ENCODE results near the gene WDR3.

The WDR3 gene

DNA sequence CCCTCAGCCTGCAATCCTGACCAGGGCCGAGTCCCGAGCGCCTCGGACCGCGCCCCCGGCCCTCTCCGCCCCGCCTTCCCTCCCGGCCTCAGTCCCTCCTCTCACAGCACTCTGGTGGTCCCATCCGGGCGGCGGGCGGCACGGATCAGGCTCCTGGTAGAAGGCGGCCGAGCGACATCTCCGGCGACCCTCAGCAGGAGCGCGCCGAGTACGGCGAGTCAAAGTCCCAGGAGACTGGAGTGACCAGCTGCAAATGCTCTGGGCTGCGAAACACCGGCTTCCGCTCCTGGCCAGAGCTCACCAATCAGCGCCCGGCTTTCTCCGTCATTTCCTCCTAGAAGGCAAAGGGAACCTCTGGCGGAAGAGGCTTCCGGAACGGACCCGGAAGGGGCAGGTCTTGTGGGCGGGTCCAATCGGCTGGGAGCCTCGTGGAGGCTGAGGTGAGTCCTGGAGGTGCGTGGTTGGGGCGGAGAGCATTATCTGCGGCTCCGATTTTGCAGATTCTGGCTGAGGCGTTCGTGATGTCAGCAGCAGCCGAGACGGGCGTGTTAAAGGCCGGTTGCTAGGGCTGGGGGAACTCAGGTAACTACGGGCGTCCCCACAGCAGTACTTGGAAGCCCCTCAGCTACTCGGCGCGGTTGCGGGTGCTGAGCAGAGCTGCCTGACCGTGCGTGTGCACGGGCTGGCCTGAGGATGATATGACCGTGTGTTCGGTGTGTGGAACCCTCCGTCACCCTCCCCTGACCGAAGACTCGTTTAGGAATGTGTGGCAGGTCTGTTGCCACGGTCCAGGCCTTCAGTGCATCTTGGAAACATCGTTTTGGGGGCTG lies at the start of gene WDR3, which contains the start of gene GDAP2:
Gene WDR3, plus strand, starts transcription at position 397 of the 830 bp plus-strand sequence. CDS start 3,581 bp downstream, outside the sequence.
Gene GDAP2, minus strand, starts transcription at position 279 of the 830 bp plus-strand sequence. CDS start 9,264 bp downstream, outside the sequence.
- TF ChIP-seq, protein P1, sequence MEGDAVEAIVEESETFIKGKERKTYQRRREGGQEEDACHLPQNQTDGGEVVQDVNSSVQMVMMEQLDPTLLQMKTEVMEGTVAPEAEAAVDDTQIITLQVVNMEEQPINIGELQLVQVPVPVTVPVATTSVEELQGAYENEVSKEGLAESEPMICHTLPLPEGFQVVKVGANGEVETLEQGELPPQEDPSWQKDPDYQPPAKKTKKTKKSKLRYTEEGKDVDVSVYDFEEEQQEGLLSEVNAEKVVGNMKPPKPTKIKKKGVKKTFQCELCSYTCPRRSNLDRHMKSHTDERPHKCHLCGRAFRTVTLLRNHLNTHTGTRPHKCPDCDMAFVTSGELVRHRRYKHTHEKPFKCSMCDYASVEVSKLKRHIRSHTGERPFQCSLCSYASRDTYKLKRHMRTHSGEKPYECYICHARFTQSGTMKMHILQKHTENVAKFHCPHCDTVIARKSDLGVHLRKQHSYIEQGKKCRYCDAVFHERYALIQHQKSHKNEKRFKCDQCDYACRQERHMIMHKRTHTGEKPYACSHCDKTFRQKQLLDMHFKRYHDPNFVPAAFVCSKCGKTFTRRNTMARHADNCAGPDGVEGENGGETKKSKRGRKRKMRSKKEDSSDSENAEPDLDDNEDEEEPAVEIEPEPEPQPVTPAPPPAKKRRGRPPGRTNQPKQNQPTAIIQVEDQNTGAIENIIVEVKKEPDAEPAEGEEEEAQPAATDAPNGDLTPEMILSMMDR (conservative IDR thresholded peaks at IDR 0.05; ENCODE audit: low read depth, low read length) = no peak
- DNase-seq (ENCODE audit: low read depth) = peak; percentile 86
- peak within 1 kb of the TSS; percentile 97 for H3K4me3 ChIP-seq (ENCODE audit: low read length)

DNA sequence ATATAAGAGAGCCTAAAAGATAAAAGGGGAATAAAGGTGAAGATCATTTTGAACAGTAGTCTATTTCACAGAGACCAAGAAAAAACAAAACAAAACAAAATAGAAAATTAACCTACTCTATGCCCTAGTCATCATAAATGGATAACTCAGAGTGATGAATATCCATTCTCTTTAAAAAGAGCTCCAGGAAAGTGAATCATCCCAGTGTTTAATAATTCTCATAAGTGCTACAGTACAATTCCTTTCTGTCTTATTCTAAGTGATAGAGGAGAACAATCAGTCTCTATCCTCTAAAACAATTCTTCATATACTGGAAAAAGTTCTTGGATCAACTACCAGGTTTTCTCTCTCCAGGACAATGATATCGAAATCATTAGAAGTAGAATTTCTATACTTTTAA lies 45.9 kb upstream of the WDR3 start:
- H3K4me3 ChIP-seq (ENCODE audit: low read length) = no peak overlapping the region
- no peak for DNase-seq (ENCODE audit: low read depth)
- TF ChIP-seq, protein P1 (conservative IDR thresholded peaks at IDR 0.05; ENCODE audit: low read depth, low read length) = no peak

DNA sequence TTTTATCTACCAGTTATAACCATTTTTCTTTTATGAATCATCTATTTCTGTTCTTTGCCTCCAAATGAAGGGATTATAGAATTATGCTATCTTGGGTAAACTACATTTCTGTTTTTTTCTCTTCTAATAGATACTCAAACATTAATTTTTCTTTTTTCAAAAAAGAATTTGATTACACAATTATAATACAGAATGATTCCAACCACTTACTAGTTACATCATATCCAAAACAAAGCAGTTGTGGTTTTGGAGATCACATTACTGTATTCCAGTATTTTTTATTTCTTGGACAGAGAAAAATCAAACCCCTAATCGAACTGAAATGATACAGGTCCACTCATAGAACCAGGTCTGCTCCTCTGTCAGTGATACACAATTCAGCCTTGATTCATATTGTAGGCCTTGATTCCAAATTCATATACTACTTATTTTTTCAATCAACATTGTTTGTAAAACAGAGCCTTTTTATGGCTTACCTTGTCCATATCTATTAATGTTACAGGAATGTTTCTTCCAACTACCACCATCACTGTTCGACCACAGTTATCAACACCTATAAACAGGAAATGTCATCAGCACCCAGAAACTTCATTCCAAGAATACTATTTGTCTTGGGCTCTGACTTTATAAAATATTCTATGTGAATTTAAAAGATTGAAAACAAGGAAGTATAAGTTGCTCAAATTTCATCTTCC lies 43.3 kb upstream of the WDR3 start:
- no peak for DNase-seq (ENCODE audit: low read depth)
- no peak overlapping the region for H3K4me3 ChIP-seq (ENCODE audit: low read length)
- TF ChIP-seq, protein P1 (conservative IDR thresholded peaks at IDR 0.05; ENCODE audit: low read depth, low read length) = no peak

GRCh38 chr1:117890452-117890851 lies 39.1 kb upstream of the WDR3 start:
- no peak overlapping the region for H3K4me3 ChIP-seq (ENCODE audit: low read length)
- DNase-seq (ENCODE audit: low read depth) = no peak
- TF ChIP-seq, protein P1 (conservative IDR thresholded peaks at IDR 0.05; ENCODE audit: low read depth, low read length) = no peak

DNA sequence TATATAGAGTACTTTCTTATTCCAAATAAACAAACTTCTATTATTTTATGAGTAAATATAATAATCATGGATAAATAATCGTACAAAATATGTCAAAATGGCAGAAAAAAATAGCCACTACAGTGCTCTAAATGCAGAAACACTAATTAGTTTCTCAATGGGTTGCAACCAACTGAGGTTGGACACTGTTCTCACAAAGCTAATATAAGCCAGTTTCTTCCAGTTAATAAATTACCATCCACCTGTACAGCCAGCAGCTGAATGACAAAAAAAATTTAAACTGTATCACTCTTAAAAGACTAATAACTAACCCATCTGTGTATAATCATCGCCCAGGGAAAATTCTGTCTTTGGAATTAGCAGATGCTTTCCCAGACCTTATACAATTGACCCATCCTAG lies 37.0 kb upstream of the WDR3 start:
- TF ChIP-seq, protein P1 (conservative IDR thresholded peaks at IDR 0.05; ENCODE audit: low read depth, low read length) = no peak
- DNase-seq (ENCODE audit: low read depth) = no peak
- H3K4me3 ChIP-seq (ENCODE audit: low read length) = no peak overlapping the region

DNA sequence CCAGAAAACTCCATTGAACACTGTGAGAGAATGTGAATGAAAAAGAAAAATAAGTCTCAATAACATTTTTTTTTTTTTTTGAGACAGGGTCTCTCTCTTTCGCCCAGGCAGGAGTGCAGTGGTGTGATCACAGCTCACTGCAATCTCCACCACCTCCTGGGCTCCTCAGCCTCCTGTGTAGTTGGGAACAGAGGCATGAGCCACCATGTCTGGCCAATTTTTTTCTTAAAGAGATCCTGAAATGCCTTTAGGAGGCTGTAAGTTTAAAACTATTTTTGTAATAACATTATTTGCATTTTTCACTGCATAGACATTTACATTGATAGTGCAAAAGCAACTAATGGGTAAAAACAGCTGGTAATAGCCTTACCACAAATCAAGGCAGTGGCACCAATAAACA lies 35.5 kb upstream of the WDR3 start:
- TF ChIP-seq, protein P1 (conservative IDR thresholded peaks at IDR 0.05; ENCODE audit: low read depth, low read length) = no peak
- no peak overlapping the region for H3K4me3 ChIP-seq (ENCODE audit: low read length)
- no peak for DNase-seq (ENCODE audit: low read depth)

Data from retinal pigment epithelial cell (primary cell).